GM19239 (cell line): ENCODE measurements around the gene USP48.

Experiments
- DNase-seq: peaks from one replicate; pipeline ENCODE4 v3.0.0; 2011; ENCODE audit warnings: low spot score; ENCODE audit not compliant: insufficient read length
- FAIRE-seq: peaks from 2 replicates; lab custom pipeline; 2011; peaks lifted over from hg19 to GRCh38; lab: Jason Lieb, UNC

The USP48 gene

GRCh38 chr1:21629971-21630370 lies 153.0 kb downstream of the USP48 start:
- DNase-seq (no peak), FAIRE-seq (no peak)

GRCh38 chr1:21628798-21629393 lies 154.1 kb downstream of the USP48 start:
- FAIRE-seq (no peak), DNase-seq (no peak)
